MCF 10A (cell line): ENCODE data around the gene EXOC4. TPM values are rescaled to one million over a fixed set of nuclear protein-coding genes. Genes with fewer than 3 reads are reported as not detected.

ENCODE experiments used
- BruUV-seq: library from RNA; stranded (reverse); fragments of 400-500 nt; replicated peaks from 2 replicates; lab custom pipeline; 2021; lab: Mats Ljungman, UMichigan
- CTCF ChIA-PET: fragments of 300-600 bp; sonication (Branson Sonifier 250); formaldehyde crosslinking; extraction: SDS; loops from one replicate; lab custom pipeline; 2021; ENCODE audit warnings: antibody characterized with exemption, inconsistent platforms; lab: Yijun Ruan, JAX
- POLR2A ChIA-PET: fragments of 300-600, 350-650 bp; sonication (Branson Sonifier 250); formaldehyde crosslinking; extraction: SDS; loops from one replicate; lab custom pipeline; 2020; ENCODE audit warnings: antibody characterized with exemption, inconsistent platforms; lab: Yijun Ruan, JAX
- DNase-seq: peaks from one replicate; pipeline ENCODE4 v3.0.0-alpha.2; 2018; ENCODE audit not compliant: unreplicated experiment
- H3K27ac Mint-ChIP-seq: one replicate; pipeline ENCODE4 v1.8.0; 2022; ENCODE audit warnings: mild to moderate bottlenecking, low read depth, mixed read lengths; ENCODE audit not compliant: unreplicated experiment
- H3K27me3 Mint-ChIP-seq: one replicate; pipeline ENCODE4 v1.8.0; 2022; ENCODE audit warnings: mixed read lengths; ENCODE audit not compliant: insufficient read depth, unreplicated experiment
- H3K36me3 Mint-ChIP-seq: one replicate; pipeline ENCODE4 v1.8.0; 2022; ENCODE audit warnings: mild to moderate bottlenecking, moderate library complexity, mixed read lengths; ENCODE audit not compliant: insufficient read depth, unreplicated experiment
- H3K4me1 Mint-ChIP-seq: one replicate; pipeline ENCODE4 v1.8.0; 2022; ENCODE audit warnings: mixed read lengths; ENCODE audit not compliant: insufficient read depth, unreplicated experiment
- H3K4me3 Mint-ChIP-seq: one replicate; pipeline ENCODE4 v1.8.0; 2022; ENCODE audit warnings: mild to moderate bottlenecking, moderate library complexity, mixed read lengths; ENCODE audit not compliant: unreplicated experiment
- H3K9me3 Mint-ChIP-seq: one replicate; pipeline ENCODE4 v1.8.0; 2022; ENCODE audit warnings: mixed read lengths; ENCODE audit not compliant: unreplicated experiment
- CTCF ChIP-seq: fragments of 200-600 bp; IDR thresholded peaks from one replicate; pipeline ENCODE4 v1.8.0; 2022; ENCODE audit warnings: antibody characterized with exemption, mild to moderate bottlenecking; ENCODE audit not compliant: unreplicated experiment
- intact Hi-C: fragments of 100-400 bp; cut with micrococcal nuclease; formaldehyde crosslinking; loops from 2 replicates; pipeline ENCODE4 v1.14.1; 2022
- total RNA-seq: library from RNA; stranded (reverse); gene quantifications from 2 replicates; pipeline ENCODE4 v1.2.3, GENCODE V29; 2022

EXOC4 gene
- total RNA-seq, 1 experiment from 2014 or later = 105 TPM

GRCh38 chr7:133830081-133830480, 577.2 kb downstream of the EXOC4 start:
- BruUV-seq = no TSS peak
- no peak for TF ChIP-seq CTCF
- POLR2A ChIA-PET = no interaction called here
- CTCF ChIA-PET = interaction anchor here (0.6 to 0.8 kb wide), 4 partner anchors 24 to 654 kb away, joined by 3 to 6 read pairs (median 3); no protein-coding TSS in a partner anchor
- intact Hi-C loops = no loop called here
- Mint-ChIP-seq H3K27me3 (no peaks in the 10 kb centered on the region), H3K4me3 (no peak overlapping the region), H3K9me3 (no peaks in the 10 kb centered on the region), H3K27ac (no peak overlapping the region), H3K36me3 (no peaks in the 10 kb centered on the region), H3K4me1 (no peaks in the 10 kb centered on the region)
- no peak for DNase-seq

GRCh38 chr7:133836666-133837065, 583.8 kb downstream of the EXOC4 start:
- ChIA-PET POLR2A (interaction anchor here (0.7 kb wide), 1 partner anchor 583 kb away, joined by 3 read pairs; no protein-coding TSS in a partner anchor), CTCF (interaction anchor here (0.9 kb wide), 1 partner anchor 16 kb away, joined by 3 read pairs; no protein-coding TSS in a partner anchor)
- H3K36me3 Mint-ChIP-seq = no peaks in the 10 kb centered on the region
- no peak for TF ChIP-seq CTCF
- BruUV-seq = no TSS peak
- no peak for DNase-seq
- intact Hi-C loops = no loop called here
- no peaks in the 10 kb centered on the region for H3K4me1 Mint-ChIP-seq
- H3K27ac Mint-ChIP-seq = no peak overlapping the region
- H3K27me3 Mint-ChIP-seq = no peaks in the 10 kb centered on the region
- H3K9me3 Mint-ChIP-seq = no peaks in the 10 kb centered on the region
- H3K4me3 Mint-ChIP-seq = no peak overlapping the region

GRCh38 chr7:133837224-133837623, 584.3 kb downstream of the EXOC4 start:
- BruUV-seq = no TSS peak
- Mint-ChIP-seq H3K4me1 (no peaks in the 10 kb centered on the region), H3K36me3 (no peaks in the 10 kb centered on the region), H3K27ac (no peak overlapping the region), H3K9me3 (no peaks in the 10 kb centered on the region), H3K4me3 (no peak overlapping the region), H3K27me3 (no peaks in the 10 kb centered on the region)
- ChIA-PET POLR2A (interaction anchor here (0.7 kb wide), 1 partner anchor 584 kb away, joined by 3 read pairs; no protein-coding TSS in a partner anchor), CTCF (no interaction called here)
- intact Hi-C loops = no loop called here
- DNase-seq = no peak
- TF ChIP-seq CTCF = no peak

- Mint-ChIP-seq H3K27ac (no peak overlapping the region), H3K9me3 (no peaks in the 10 kb centered on the region), H3K4me3 (no peak overlapping the region), H3K4me1 (no peaks in the 10 kb centered on the region), H3K36me3 (no peaks in the 10 kb centered on the region), H3K27me3 (no peaks in the 10 kb centered on the region)
- no peak for DNase-seq
- TF ChIP-seq CTCF = no peak
- intact Hi-C loops = no loop called here
- ChIA-PET POLR2A (no interaction called here), CTCF (no interaction called here)
- BruUV-seq = no TSS peak
Measured at GRCh38 chr7:133839121-133839520, 586.2 kb downstream of the EXOC4 start.
